ENCODE data around the gene AVL9.

GRCh38 chr7:32511791-32512190, 16.5 kb downstream of the AVL9 start:
- TF ChIP-seq POLR2A (IDR thresholded peaks at IDR 0.05) (no peak), CTCF (IDR thresholded peaks at IDR 0.05) (no peak), POLR2AphosphoS5 (IDR thresholded peaks at IDR 0.05) (no peak)

Measured in breast epithelium (tissue), 3 donors.